OCI-LY1 (cell line): ENCODE measurements around the gene SIN3A.

ENCODE experiments used
- H2AFZ ChIP-seq: fragments of 200-600 bp; sonication (generic), shearing (Covaris generic); 2 replicates; pipeline ENCODE4 v1.6.0; 2014; ENCODE audit warnings: antibody characterized with exemption, mild to moderate bottlenecking, low read length
- H3F3A ChIP-seq: fragments of 200-600 bp; sonication (generic), shearing (Covaris generic); 2 replicates; pipeline ENCODE4 v1.6.0; 2014; ENCODE audit warnings: mild to moderate bottlenecking, antibody characterized with exemption, low read length, moderate library complexity; ENCODE audit not compliant: insufficient read depth
- H3K27ac ChIP-seq: fragments of 200-600 bp; sonication (generic); 2 replicates; pipeline ENCODE4 v1.5.1; 2014; ENCODE audit warnings: low read length, mixed run types, mild to moderate bottlenecking, low read depth; ENCODE audit not compliant: poor library complexity, severe bottlenecking
- H3K27me3 ChIP-seq: fragments of 200-600 bp; sonication (generic); 2 replicates; pipeline ENCODE4 v1.6.0; 2014; ENCODE audit warnings: antibody characterized with exemption, mild to moderate bottlenecking, low read length, moderate library complexity; ENCODE audit not compliant: insufficient read depth
- H3K36me3 ChIP-seq: fragments of 200-600 bp; sonication (generic); 2 replicates; pipeline ENCODE4 v1.6.1; 2014; ENCODE audit warnings: mild to moderate bottlenecking, antibody characterized with exemption, low read length, moderate library complexity, mixed read lengths; ENCODE audit not compliant: insufficient read depth
- H3K4me1 ChIP-seq: fragments of 200-600 bp; sonication (generic); 2 replicates; pipeline ENCODE4 v1.5.1; 2014; ENCODE audit warnings: mild to moderate bottlenecking, low read length, moderate library complexity; ENCODE audit not compliant: insufficient read depth, severe bottlenecking
- H3K4me2 ChIP-seq: fragments of 200-600 bp; sonication (generic), shearing (Covaris generic); 2 replicates; pipeline ENCODE4 v1.6.1; 2014; ENCODE audit warnings: low read length
- H3K4me3 ChIP-seq: fragments of 200-600 bp; sonication (generic); 2 replicates; pipeline ENCODE4 v1.5.1; 2014; ENCODE audit warnings: low read length, low read depth, mild to moderate bottlenecking, mixed read lengths; ENCODE audit not compliant: poor library complexity, severe bottlenecking
- H3K79me2 ChIP-seq: fragments of 200-600 bp; shearing (Covaris generic); 2 replicates; pipeline ENCODE4 v1.6.1; 2016; ENCODE audit warnings: mixed run types, low read length, mixed read lengths; ENCODE audit not compliant: insufficient read depth
- H3K9ac ChIP-seq: fragments of 200-600 bp; sonication (generic), shearing (Covaris generic); 2 replicates; pipeline ENCODE4 v1.6.1; 2014; ENCODE audit warnings: mild to moderate bottlenecking, low read length, mixed read lengths
- H3K9me2 ChIP-seq: fragments of 200-600 bp; sonication (generic), shearing (Covaris generic); 2 replicates; pipeline ENCODE4 v1.6.1; 2014; ENCODE audit warnings: low read depth, mild to moderate bottlenecking, low read length, mixed read lengths
- H3K9me3 ChIP-seq: fragments of 200-600 bp; shearing (Covaris generic); 2 replicates; pipeline ENCODE4 v1.6.1; 2014; ENCODE audit warnings: low read length, mixed read lengths
- H4K20me1 ChIP-seq: fragments of 200-600 bp; sonication (generic), shearing (Covaris generic); 2 replicates; pipeline ENCODE4 v1.6.0; 2016; ENCODE audit warnings: mild to moderate bottlenecking, low read length; ENCODE audit not compliant: insufficient read depth
- EZH2 ChIP-seq: fragments of 200-600 bp; sonication (generic), shearing (Covaris generic); IDR thresholded peaks from 2 replicates; pipeline ENCODE4 v1.8.0; 2017; ENCODE audit warnings: borderline replicate concordance, mixed run types, mild to moderate bottlenecking, antibody characterized with exemption, low read length, moderate library complexity, mixed read lengths
- TF ChIP-seq, protein P1 (sequence below): fragments of 200-600 bp; sonication (generic), shearing (Covaris generic); IDR thresholded peaks from 2 replicates; pipeline ENCODE4 v1.5.1; 2017; ENCODE audit warnings: mild to moderate bottlenecking, antibody characterized with exemption, low read length, moderate library complexity, mixed read lengths

The SIN3A gene

DNA sequence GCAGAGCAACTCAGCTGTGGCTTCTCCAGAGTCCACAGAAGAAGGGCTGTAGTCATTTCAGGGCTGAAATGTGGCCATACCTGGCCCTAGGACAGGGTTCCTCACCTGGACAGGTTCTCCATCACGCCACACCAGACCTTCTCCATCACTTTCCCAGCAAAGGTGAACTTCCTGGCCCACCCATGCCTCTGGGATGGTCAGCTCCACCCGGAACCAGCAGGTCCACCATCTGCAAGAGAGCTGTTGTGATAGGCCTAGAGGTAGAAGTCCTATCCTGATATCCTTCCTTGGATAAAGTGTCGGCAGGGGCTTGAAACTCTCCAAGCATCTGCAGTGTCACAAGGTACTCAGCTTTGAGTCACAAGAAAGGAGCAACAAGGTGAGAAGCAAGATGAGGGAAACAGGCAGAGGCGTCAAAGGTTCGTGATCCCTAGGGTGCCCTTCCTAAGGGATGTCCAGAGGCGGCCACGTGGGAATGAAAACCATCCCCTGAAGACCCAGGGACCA lies 84.0 kb downstream of the SIN3A start:
- peaks cover 21% of the 10 kb centered on the region for H3K4me1 ChIP-seq
- no peaks in the 10 kb centered on the region for H3K9me2 ChIP-seq
- TF ChIP-seq, protein P1, sequence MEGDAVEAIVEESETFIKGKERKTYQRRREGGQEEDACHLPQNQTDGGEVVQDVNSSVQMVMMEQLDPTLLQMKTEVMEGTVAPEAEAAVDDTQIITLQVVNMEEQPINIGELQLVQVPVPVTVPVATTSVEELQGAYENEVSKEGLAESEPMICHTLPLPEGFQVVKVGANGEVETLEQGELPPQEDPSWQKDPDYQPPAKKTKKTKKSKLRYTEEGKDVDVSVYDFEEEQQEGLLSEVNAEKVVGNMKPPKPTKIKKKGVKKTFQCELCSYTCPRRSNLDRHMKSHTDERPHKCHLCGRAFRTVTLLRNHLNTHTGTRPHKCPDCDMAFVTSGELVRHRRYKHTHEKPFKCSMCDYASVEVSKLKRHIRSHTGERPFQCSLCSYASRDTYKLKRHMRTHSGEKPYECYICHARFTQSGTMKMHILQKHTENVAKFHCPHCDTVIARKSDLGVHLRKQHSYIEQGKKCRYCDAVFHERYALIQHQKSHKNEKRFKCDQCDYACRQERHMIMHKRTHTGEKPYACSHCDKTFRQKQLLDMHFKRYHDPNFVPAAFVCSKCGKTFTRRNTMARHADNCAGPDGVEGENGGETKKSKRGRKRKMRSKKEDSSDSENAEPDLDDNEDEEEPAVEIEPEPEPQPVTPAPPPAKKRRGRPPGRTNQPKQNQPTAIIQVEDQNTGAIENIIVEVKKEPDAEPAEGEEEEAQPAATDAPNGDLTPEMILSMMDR: no peak
- no peak for TF ChIP-seq EZH2
- H3K36me3 ChIP-seq: peaks cover 25% of the 10 kb centered on the region
- no peak overlapping the region for H2AFZ ChIP-seq
- H3K4me3 ChIP-seq: peak overlapping the region; percentile 84
- H4K20me1 ChIP-seq: no peaks in the 10 kb centered on the region
- H3K9ac ChIP-seq: peak overlapping the region; percentile 92; the same call in 1 of the 2 replicates
- no peaks in the 10 kb centered on the region for H3K79me2 ChIP-seq
- no peaks in the 10 kb centered on the region for H3K9me3 ChIP-seq
- H3K4me2 ChIP-seq: peak overlapping the region; percentile 97
- H3K27ac ChIP-seq: peak overlapping the region; percentile 87
- H3K27me3 ChIP-seq: no peaks in the 10 kb centered on the region
- no peaks in the 10 kb centered on the region for H3F3A ChIP-seq

- TF ChIP-seq, protein P1: no peak
- no peak for TF ChIP-seq EZH2
- Histone ChIP-seq H3K9me3 (no peaks in the 10 kb centered on the region), H3K79me2 (no peaks in the 10 kb centered on the region), H2AFZ (no peak overlapping the region), H3K9me2 (no peaks in the 10 kb centered on the region), H3F3A (no peaks in the 10 kb centered on the region), H3K27me3 (no peaks in the 10 kb centered on the region), H3K36me3 (peaks cover 21% of the 10 kb centered on the region), H3K4me3 (no peak overlapping the region), H3K4me1 (peaks cover 21% of the 10 kb centered on the region), H3K27ac (no peak overlapping the region), H4K20me1 (no peaks in the 10 kb centered on the region), H3K9ac (no peak overlapping the region; the same call in 1 of the 2 replicates), H3K4me2 (no peak overlapping the region; the same call in 1 of the 2 replicates)
Measured at GRCh38 chr15:75367006-75367405, 84.5 kb downstream of the SIN3A start.

DNA sequence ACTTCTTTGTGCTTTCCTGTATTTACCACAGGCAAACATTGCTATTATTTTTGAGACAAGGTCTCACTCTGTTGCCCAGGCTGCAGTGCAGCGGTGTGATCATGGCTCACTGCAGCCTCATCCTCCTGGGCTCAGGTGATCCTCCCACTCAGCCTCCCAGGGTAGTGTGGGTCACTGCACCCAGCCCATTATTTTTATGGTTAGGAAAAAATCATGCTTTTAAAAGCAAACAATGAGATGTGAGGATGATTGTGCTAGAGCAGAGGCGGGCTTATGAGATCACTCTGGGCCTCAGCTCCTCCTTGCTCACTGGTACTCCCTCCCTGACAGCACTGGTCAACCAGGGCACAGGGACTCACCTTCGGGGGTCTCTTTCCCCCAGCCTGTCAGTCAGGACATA lies 85.3 kb downstream of the SIN3A start:
- no peak for TF ChIP-seq EZH2
- TF ChIP-seq, protein P1: no peak
- Histone ChIP-seq H3K27ac (no peak overlapping the region), H3K4me2 (no peak overlapping the region), H3K9me2 (no peaks in the 10 kb centered on the region), H4K20me1 (no peaks in the 10 kb centered on the region), H3F3A (no peaks in the 10 kb centered on the region), H3K9ac (no peak overlapping the region), H3K27me3 (no peaks in the 10 kb centered on the region), H3K4me1 (peaks cover 21% of the 10 kb centered on the region), H3K4me3 (no peak overlapping the region), H2AFZ (no peak overlapping the region), H3K9me3 (no peaks in the 10 kb centered on the region), H3K36me3 (peaks cover 12% of the 10 kb centered on the region), H3K79me2 (no peaks in the 10 kb centered on the region)
